Suprapubic skin (tissue), 4 donors: Measurements from ENCODE around the gene LRRC32. TPM values are rescaled to one million over a fixed set of nuclear protein-coding genes. Genes with fewer than 3 reads are reported as not detected.

Experiments
- DNase-seq, 2 donors: peaks; one replicate each; pipeline ENCODE4 v3.0.0-alpha.2; 2019; ENCODE audit warnings: low spot score in 2 of 2
- H3K27ac ChIP-seq: fragments of 200-600 bp; sonication (generic); one replicate; pipeline ENCODE4 v1.5.1; 2019
- H3K27me3 ChIP-seq: fragments of 200-600 bp; sonication (generic); one replicate; pipeline ENCODE4 v1.5.1; 2019
- H3K36me3 ChIP-seq: fragments of 200-600 bp; sonication (generic); one replicate; pipeline ENCODE4 v1.5.1; 2019
- H3K4me1 ChIP-seq: fragments of 200-600 bp; sonication (generic); one replicate; pipeline ENCODE4 v1.5.1; 2019
- H3K4me3 ChIP-seq: fragments of 200-600 bp; sonication (generic); one replicate; pipeline ENCODE4 v1.5.1; 2019; ENCODE audit warnings: mild to moderate bottlenecking
- H3K9me3 ChIP-seq: fragments of 200-600 bp; sonication (generic); one replicate; pipeline ENCODE4 v1.5.1; 2019
- CTCF ChIP-seq, 2 donors: fragments of 200-600 bp in 1 of 2; fragments of 450-650 bp in 1 of 2; sonication (generic) in 1 of 2; IDR thresholded peaks; one replicate each; pipeline ENCODE4 v1.5.1; 2016 to 2019; ENCODE audit warnings: antibody characterized with exemption in 2 of 2, mild to moderate bottlenecking in 1 of 2, moderate library complexity in 1 of 2
- EP300 ChIP-seq: sonication (generic); formaldehyde crosslinking; IDR thresholded peaks from one replicate; pipeline ENCODE4 v1.6.1; 2017; ENCODE audit warnings: antibody characterized with exemption
- POLR2A ChIP-seq, 2 donors: fragments of 450-650 bp; IDR thresholded peaks; one replicate each; pipeline ENCODE4 v1.6.1; 2017; ENCODE audit warnings: antibody characterized with exemption in 2 of 2, mild to moderate bottlenecking in 2 of 2, moderate library complexity in 2 of 2
- POLR2AphosphoS5 ChIP-seq, 3 donors: sonication (generic); formaldehyde crosslinking; IDR thresholded peaks; one replicate each; pipeline ENCODE4 v1.6.1; 2017; ENCODE audit warnings: antibody characterized with exemption in 3 of 3
- WGBS: methylation state at CpG from one replicate; pipeline ENCODE4 v1.1.5; 2018; 5-methylcytosine and 5-hydroxymethylcytosine counted together
- total RNA-seq, 4 donors: library from RNA; depleted of rRNA; stranded (reverse); fragments of >200 nt; gene quantifications; one replicate each; pipeline ENCODE4 v1.1.0, GENCODE V29; 2016

Gene LRRC32
- total RNA-seq, 4 donors from 2014 or later: 10.4 to 23.2 (median 17.5) TPM

GRCh38 chr11:76634886-76635285 lies 35.7 kb downstream of the LRRC32 start:
- WGBS: 62% methylated on average over 4 of the region's 4 CpGs
- Histone ChIP-seq H3K9me3 (no peaks in the 10 kb centered on the region), H3K36me3 (no peaks in the 10 kb centered on the region), H3K4me3 (no peak overlapping the region), H3K27me3 (no peaks in the 10 kb centered on the region), H3K27ac (no peak overlapping the region), H3K4me1 (peaks cover 17% of the 10 kb centered on the region)
- TF ChIP-seq POLR2AphosphoS5 (IDR thresholded peaks at IDR 0.05): no peak
- TF ChIP-seq POLR2A (IDR thresholded peaks at IDR 0.05): no peak
- TF ChIP-seq CTCF (IDR thresholded peaks at IDR 0.05): no peak
- TF ChIP-seq EP300: no peak
- no peak for DNase-seq

- Histone ChIP-seq H3K4me3 (no peak overlapping the region), H3K9me3 (no peaks in the 10 kb centered on the region), H3K36me3 (no peaks in the 10 kb centered on the region), H3K27ac (no peak overlapping the region), H3K4me1 (peaks cover 30% of the 10 kb centered on the region), H3K27me3 (no peaks in the 10 kb centered on the region)
- TF ChIP-seq EP300 (no peak), POLR2A (IDR thresholded peaks at IDR 0.05) (no peak), CTCF (IDR thresholded peaks at IDR 0.05) (no peak), POLR2AphosphoS5 (IDR thresholded peaks at IDR 0.05) (no peak)
- WGBS: 97% methylated on average over 2 of the region's 2 CpGs
- DNase-seq: no peak
Measured at GRCh38 chr11:76632492-76632891, 38.1 kb downstream of the LRRC32 start.

GRCh38 chr11:76631566-76632308 lies 38.8 kb downstream of the LRRC32 start:
- Histone ChIP-seq H3K27ac (no peak overlapping the region), H3K36me3 (no peaks in the 10 kb centered on the region), H3K9me3 (no peaks in the 10 kb centered on the region), H3K4me3 (no peak overlapping the region), H3K4me1 (peaks cover 30% of the 10 kb centered on the region), H3K27me3 (no peaks in the 10 kb centered on the region)
- no peak for DNase-seq
- TF ChIP-seq EP300 (no peak), POLR2AphosphoS5 (IDR thresholded peaks at IDR 0.05) (no peak), CTCF (IDR thresholded peaks at IDR 0.05) (no peak), POLR2A (IDR thresholded peaks at IDR 0.05) (no peak)
- 86% methylated on average over 3 of the region's 3 CpGs for WGBS

- H3K27me3 ChIP-seq: no peaks in the 10 kb centered on the region
- H3K27ac ChIP-seq: peak overlapping the region; percentile 87
- peaks cover 30% of the 10 kb centered on the region for H3K4me1 ChIP-seq
- no peak overlapping the region for H3K4me3 ChIP-seq
- WGBS: 63% methylated on average over 6 of the region's 6 CpGs
- peaks cover 1% of the 10 kb centered on the region for H3K9me3 ChIP-seq
- no peak for DNase-seq
- H3K36me3 ChIP-seq: no peaks in the 10 kb centered on the region
- no peak for TF ChIP-seq POLR2A (IDR thresholded peaks at IDR 0.05)
- no peak for TF ChIP-seq CTCF (IDR thresholded peaks at IDR 0.05)
- TF ChIP-seq POLR2AphosphoS5 (IDR thresholded peaks at IDR 0.05): no peak
- TF ChIP-seq EP300: no peak
Measured at GRCh38 chr11:76630600-76631281, 39.8 kb downstream of the LRRC32 start.

- TF ChIP-seq POLR2AphosphoS5 (IDR thresholded peaks at IDR 0.05) (peak in 1 of 3 donors; percentile 17), POLR2A (IDR thresholded peaks at IDR 0.05) (peak in 1 of 2 donors; percentile 9), CTCF (IDR thresholded peaks at IDR 0.05) (no peak)
- peaks cover 5% of the 10 kb centered on the region for H3K9me3 ChIP-seq
- no peaks in the 10 kb centered on the region for H3K36me3 ChIP-seq
- peak; percentile 81 to 85 for DNase-seq
- H3K4me1 ChIP-seq: peaks cover 30% of the 10 kb centered on the region
- 28% methylated on average over 10 of the region's 11 CpGs for WGBS
- H3K27ac ChIP-seq: peak overlapping the region; percentile 87
- H3K27me3 ChIP-seq: no peaks in the 10 kb centered on the region
- H3K4me3 ChIP-seq: no peak overlapping the region
Measured at GRCh38 chr11:76629853-76630599, 40.5 kb downstream of the LRRC32 start.
